ENCODE data around the gene UBP1. TPM values are rescaled to one million over a fixed set of nuclear protein-coding genes. Genes with fewer than 3 reads are reported as not detected.

UBP1 gene
- total and polyA plus RNA-seq, 9 of the 15 experiments (the other 6 are each of a cell fraction or from before 2014, with no cell fraction given), result 13.6 to 143 (median 79.6) TPM

GRCh38 chr3:33385423-33385822 is 54.8 kb downstream of the UBP1 start:
- POLR2A ChIA-PET, result interaction anchor here (0.5 to 2.1 kb wide), 11 partner anchors 10 to 450 kb away, joined by 3 to 14 read pairs (median 3); no protein-coding TSS in a partner anchor
- intact Hi-C loops (cut with micrococcal nuclease) (loop anchor here (2.0 kb wide), 1 partner anchor 331 kb away; no protein-coding TSS in a partner anchor), in situ Hi-C loops (cut with MboI) (no loop called here)
- peak; percentile 94 for FAIRE-seq
- no peaks in the 10 kb centered on the region for H3K9me1 ChIP-seq (ENCODE audit: control insufficient read depth, insufficient read depth, low read length)
- WGBS (ENCODE audit: insufficient coverage, low coverage, missing lambda C conversion rate), result 16% methylated on average over 5 of the region's 5 CpGs
- CTCF ChIA-PET (ENCODE audit: low intra/inter-chr PET ratio), result interaction anchor here (0.6 kb wide), 1 partner anchor 269 kb away, joined by 3 read pairs; no protein-coding TSS in a partner anchor
- H3K9ac ChIP-seq (ENCODE audit: insufficient read depth in 1 of 2, low read depth in 2 of 2, low read length in 2 of 2), result peak overlapping the region in 1 of 2 experiments; percentile 43; a peak in 1 of 4 replicates
- no peaks in the 10 kb centered on the region for H3K79me2 ChIP-seq (ENCODE audit: control insufficient read depth, insufficient read depth, low read length)
- no peak overlapping the region for H3K4me3 ChIP-seq
- H3K4me2 ChIP-seq (ENCODE audit: insufficient read depth, low read length), result peak overlapping the region; percentile 17; the same call in 1 of the 2 replicates
- H3K27ac ChIP-seq (ENCODE audit: extremely low read depth, low read depth, low read length), result peak overlapping the region; percentile 69
- peak; percentile 63 to 89 (median 76) for DNase-seq (ENCODE audit: extremely low read depth in 1 of 4, low spot score in 3 of 4)
- peaks cover 48% of the 10 kb centered on the region for H3K36me3 ChIP-seq (ENCODE audit: control insufficient read depth, insufficient read depth, low read length)
- no peaks in the 10 kb centered on the region for H4K20me1 ChIP-seq (replicated peaks; ENCODE audit: control insufficient read depth, insufficient read depth, low read length)
- H3K4me1 ChIP-seq (replicated peaks in 1 of 2; ENCODE audit: control insufficient read depth in 2 of 2, insufficient read depth in 2 of 2, low read length in 2 of 2), result peaks cover 0 to 15% of the 10 kb centered on the region in 2 experiments; a peak in 3 of 5 replicates
- ATAC-seq, result peak; percentile 99
- 0 out of 2 replicates have a peak overlapping the region, but pooled peaks have one; percentile 18 for H2AFZ ChIP-seq (ENCODE audit: low read depth, low read length)
- H3K9me3 ChIP-seq (replicated peaks; ENCODE audit: control insufficient read depth, insufficient read depth, low read depth, low read length), result no peaks in the 10 kb centered on the region
- BruUV-seq (replicated peaks), result no TSS peak
- H3K27me3 ChIP-seq (ENCODE audit: control insufficient read depth in 2 of 2, insufficient read depth in 2 of 2, low read length in 2 of 2), result no peaks in the 10 kb centered on the region
- TF ChIP-seq ZNF263 (CRISPR knock-in tag; IDR thresholded peaks at IDR 0.05; ENCODE audit: borderline replicate concordance), result no peak
- no peak for TF ChIP-seq CHCHD3 (CRISPR knock-in tag; IDR thresholded peaks at IDR 0.05)
- no peak for TF ChIP-seq SAFB (IDR thresholded peaks at IDR 0.05; ENCODE audit: borderline replicate concordance, low read depth, low read length)
- no peak for TF ChIP-seq ZFP36 (IDR thresholded peaks at IDR 0.05; ENCODE audit: low read depth, low read length, partially characterized antibody)
- TF ChIP-seq PTBP1 (IDR thresholded peaks at IDR 0.05; ENCODE audit: low read depth, low read length), result no peak
- no peak for TF ChIP-seq RBBP5 (IDR thresholded peaks at IDR 0.05; ENCODE audit: borderline replicate concordance, insufficient read depth, low read length, poor library complexity, severe bottlenecking)
- no peak for TF ChIP-seq OTX1 (CRISPR knock-in tag; IDR thresholded peaks at IDR 0.05)
- TF ChIP-seq SUPT5H (IDR thresholded peaks at IDR 0.05), result no peak
- TF ChIP-seq TRIM24 (IDR thresholded peaks at IDR 0.05), result no peak
- TF ChIP-seq CHD7 (IDR thresholded peaks at IDR 0.05; ENCODE audit: low read depth, low read length), result no peak
- no peak for TF ChIP-seq GTF2E2 (tag; IDR thresholded peaks at IDR 0.05)
- peak; percentile 52 for TF ChIP-seq POLR2A (conservative IDR thresholded peaks at IDR 0.05)
- TF ChIP-seq ZEB2 (IDR thresholded peaks at IDR 0.05), result peak; percentile 68; the same call in 1 of the 2 replicates
